WTC11 (cell line): ENCODE data around the gene SUGP2. TPM values are rescaled to one million over a fixed set of nuclear protein-coding genes. Genes with fewer than 3 reads are reported as not detected.

Experiments used
- ATAC-seq: fragments of 200-7000 bp; cut with Tn5 transposase; 2 replicates; pipeline ENCODE4 v1.10.0; 2021; ENCODE audit warnings: mild to moderate bottlenecking, moderate library complexity
- CTCF ChIA-PET: fragments of 300-600 bp; sonication (Branson Sonifier 250); formaldehyde crosslinking; loops from one replicate; lab custom pipeline; 2021; ENCODE audit warnings: antibody characterized with exemption; lab: Charles Lee
- POLR2A ChIA-PET: fragments of 350-600 bp; sonication (Branson Sonifier 250); formaldehyde crosslinking; loops from one replicate; lab custom pipeline; 2021; ENCODE audit warnings: antibody characterized with exemption; lab: Charles Lee
- DNase-seq: peaks from one replicate; pipeline ENCODE4 v3.0.0; 2021; ENCODE audit warnings: low spot score
- H3K27ac Mint-ChIP-seq: 2 replicates; pipeline ENCODE4 v1.8.0; 2021; ENCODE audit warnings: mixed read lengths
- H3K27me3 Mint-ChIP-seq: 2 replicates; pipeline ENCODE4 v1.8.0; 2021; ENCODE audit warnings: low read depth, mild to moderate bottlenecking, moderate library complexity, mixed read lengths
- H3K36me3 Mint-ChIP-seq: 2 replicates; pipeline ENCODE4 v1.8.0; 2021; ENCODE audit warnings: mixed read lengths
- H3K4me1 Mint-ChIP-seq: 2 replicates; pipeline ENCODE4 v1.8.0; 2022; ENCODE audit warnings: mixed read lengths
- H3K4me3 Mint-ChIP-seq: 2 replicates; pipeline ENCODE4 v1.8.0; 2021; ENCODE audit warnings: mild to moderate bottlenecking, moderate library complexity, mixed read lengths
- H3K9me3 Mint-ChIP-seq: 2 replicates; pipeline ENCODE4 v1.8.0; 2021; ENCODE audit warnings: mixed read lengths
- CBFB ChIP-seq: sonication (generic); formaldehyde crosslinking; IDR thresholded peaks from 2 replicates; pipeline ENCODE4 v1.8.1; 2022; ENCODE audit warnings: mild to moderate bottlenecking, low read depth, missing genetic modification reagents
- ELF4 ChIP-seq: sonication (generic); formaldehyde crosslinking; IDR thresholded peaks from 2 replicates; pipeline ENCODE4 v1.8.1; 2022; ENCODE audit warnings: low read depth, mild to moderate bottlenecking, moderate library complexity, missing genetic modification reagents
- KAT7 ChIP-seq: sonication (generic); formaldehyde crosslinking; IDR thresholded peaks from 2 replicates; pipeline ENCODE4 v1.8.1; 2023; ENCODE audit warnings: missing genetic modification reagents, mild to moderate bottlenecking, borderline replicate concordance
- MYBL2 ChIP-seq: sonication (generic); formaldehyde crosslinking; IDR thresholded peaks from 2 replicates; pipeline ENCODE4 v1.8.1; 2023; ENCODE audit warnings: mild to moderate bottlenecking, moderate library complexity, missing genetic modification reagents
- NR1H2 ChIP-seq: sonication (generic); formaldehyde crosslinking; IDR thresholded peaks from 2 replicates; pipeline ENCODE4 v1.9.0; 2021; ENCODE audit warnings: mild to moderate bottlenecking, moderate library complexity, missing genetic modification reagents
- PRRX2 ChIP-seq: fragments of 250-450 bp; sonication (Bioruptor Pico); IDR thresholded peaks from 2 replicates; pipeline ENCODE4 v1.8.0; 2021; ENCODE audit warnings: mild to moderate bottlenecking
- SOX15 ChIP-seq: fragments of 250-450 bp; sonication (Bioruptor Pico); IDR thresholded peaks from 2 replicates; pipeline ENCODE4 v1.9.0; 2021; ENCODE audit warnings: mild to moderate bottlenecking
- ZBTB43 ChIP-seq: sonication (generic); formaldehyde crosslinking; IDR thresholded peaks from 2 replicates; pipeline ENCODE4 v1.8.1; 2023; ENCODE audit warnings: mild to moderate bottlenecking, missing genetic modification reagents
- ZNF138 ChIP-seq: sonication (generic); formaldehyde crosslinking; conservative IDR thresholded peaks from 2 replicates; pipeline ENCODE4 v1.8.1; 2022; ENCODE audit warnings: mild to moderate bottlenecking, moderate library complexity, missing genetic modification reagents
- ZNF263 ChIP-seq: sonication (generic); formaldehyde crosslinking; IDR thresholded peaks from 2 replicates; pipeline ENCODE4 v1.8.1; 2022; ENCODE audit warnings: low read depth, mild to moderate bottlenecking, moderate library complexity, missing genetic modification reagents
- ZNF671 ChIP-seq: fragments of 250-450 bp; sonication (Bioruptor Pico); IDR thresholded peaks from 2 replicates; pipeline ENCODE4 v1.8.0; 2021; ENCODE audit warnings: mild to moderate bottlenecking
- total RNA-seq: library from RNA; stranded (reverse); gene quantifications from 3 replicates; pipeline ENCODE4 v1.2.3, GENCODE V29; 2021
- TF ChIP-seq, protein P1 (sequence below): sonication (generic); formaldehyde crosslinking; IDR thresholded peaks from 2 replicates; pipeline ENCODE4 v1.8.0; 2023; ENCODE audit warnings: missing genetic modification reagents, mild to moderate bottlenecking, borderline replicate concordance
- TF ChIP-seq, protein P2 (sequence below): sonication (generic); formaldehyde crosslinking; conservative IDR thresholded peaks from 2 replicates; pipeline ENCODE4 v1.8.1; 2022; ENCODE audit warnings: mild to moderate bottlenecking, missing genetic modification reagents
- TF ChIP-seq, protein P3 (sequence below): sonication (generic); formaldehyde crosslinking; IDR thresholded peaks from 2 replicates; pipeline ENCODE4 v1.8.1; 2022; ENCODE audit warnings: mild to moderate bottlenecking, missing genetic modification reagents, moderate library complexity, borderline replicate concordance

SUGP2 gene
- total RNA-seq, 1 experiment from 2014 or later, result 160 TPM

DNA sequence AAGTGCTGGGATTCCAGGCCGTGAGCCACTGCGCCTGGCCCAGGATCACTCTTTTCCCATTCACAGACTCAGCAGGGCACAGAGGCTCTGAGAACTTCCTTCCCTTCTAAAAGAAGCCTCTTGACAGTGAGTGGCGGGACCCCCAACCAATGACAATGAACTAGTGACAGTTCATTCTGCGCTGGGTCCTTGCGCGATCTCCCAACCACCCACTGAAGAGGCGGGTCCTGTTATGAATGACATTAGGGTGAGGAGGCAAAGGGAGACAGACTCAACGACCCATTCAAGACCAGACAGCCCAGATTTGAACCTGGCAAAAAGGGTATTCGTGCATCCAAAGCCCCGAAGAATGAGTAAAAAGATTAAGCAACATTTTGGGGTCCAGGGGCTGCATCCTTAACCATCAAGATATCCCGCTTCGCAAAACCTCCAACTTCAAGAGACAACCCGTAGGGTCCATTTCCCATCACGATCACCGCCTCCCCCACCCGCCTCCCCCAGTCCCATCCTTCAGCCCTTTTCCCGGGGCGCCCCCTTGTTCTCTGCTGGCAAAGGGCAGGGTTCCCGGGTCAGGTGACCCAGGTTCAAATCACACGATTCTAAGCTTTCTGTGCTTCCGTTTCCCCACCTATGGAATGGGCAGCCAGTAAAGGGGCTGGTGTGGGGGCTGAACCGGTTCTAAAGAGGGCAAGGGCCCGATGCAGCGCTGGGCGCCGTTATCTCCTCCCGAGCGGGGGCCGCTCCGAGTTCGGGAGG is 719 bp downstream of the SUGP2 start (continued):
- TF ChIP-seq, protein P1, sequence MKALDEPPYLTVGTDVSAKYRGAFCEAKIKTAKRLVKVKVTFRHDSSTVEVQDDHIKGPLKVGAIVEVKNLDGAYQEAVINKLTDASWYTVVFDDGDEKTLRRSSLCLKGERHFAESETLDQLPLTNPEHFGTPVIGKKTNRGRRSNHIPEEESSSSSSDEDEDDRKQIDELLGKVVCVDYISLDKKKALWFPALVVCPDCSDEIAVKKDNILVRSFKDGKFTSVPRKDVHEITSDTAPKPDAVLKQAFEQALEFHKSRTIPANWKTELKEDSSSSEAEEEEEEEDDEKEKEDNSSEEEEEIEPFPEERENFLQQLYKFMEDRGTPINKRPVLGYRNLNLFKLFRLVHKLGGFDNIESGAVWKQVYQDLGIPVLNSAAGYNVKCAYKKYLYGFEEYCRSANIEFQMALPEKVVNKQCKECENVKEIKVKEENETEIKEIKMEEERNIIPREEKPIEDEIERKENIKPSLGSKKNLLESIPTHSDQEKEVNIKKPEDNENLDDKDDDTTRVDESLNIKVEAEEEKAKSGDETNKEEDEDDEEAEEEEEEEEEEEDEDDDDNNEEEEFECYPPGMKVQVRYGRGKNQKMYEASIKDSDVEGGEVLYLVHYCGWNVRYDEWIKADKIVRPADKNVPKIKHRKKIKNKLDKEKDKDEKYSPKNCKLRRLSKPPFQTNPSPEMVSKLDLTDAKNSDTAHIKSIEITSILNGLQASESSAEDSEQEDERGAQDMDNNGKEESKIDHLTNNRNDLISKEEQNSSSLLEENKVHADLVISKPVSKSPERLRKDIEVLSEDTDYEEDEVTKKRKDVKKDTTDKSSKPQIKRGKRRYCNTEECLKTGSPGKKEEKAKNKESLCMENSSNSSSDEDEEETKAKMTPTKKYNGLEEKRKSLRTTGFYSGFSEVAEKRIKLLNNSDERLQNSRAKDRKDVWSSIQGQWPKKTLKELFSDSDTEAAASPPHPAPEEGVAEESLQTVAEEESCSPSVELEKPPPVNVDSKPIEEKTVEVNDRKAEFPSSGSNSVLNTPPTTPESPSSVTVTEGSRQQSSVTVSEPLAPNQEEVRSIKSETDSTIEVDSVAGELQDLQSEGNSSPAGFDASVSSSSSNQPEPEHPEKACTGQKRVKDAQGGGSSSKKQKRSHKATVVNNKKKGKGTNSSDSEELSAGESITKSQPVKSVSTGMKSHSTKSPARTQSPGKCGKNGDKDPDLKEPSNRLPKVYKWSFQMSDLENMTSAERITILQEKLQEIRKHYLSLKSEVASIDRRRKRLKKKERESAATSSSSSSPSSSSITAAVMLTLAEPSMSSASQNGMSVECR (CRISPR knock-in tag), result peak; percentile 38; the same call in 1 of the 2 replicates

- CTCF ChIA-PET, result no interaction called here
- POLR2A ChIA-PET, result interaction anchor here (0.7 kb wide), 1 partner anchor 136 kb away, joined by 3 read pairs; the partner anchor contains the start of gene CERS1
- H3K4me3 Mint-ChIP-seq, result peak overlapping the region; percentile 96
- peaks cover 15% of the 10 kb centered on the region for H3K4me1 Mint-ChIP-seq
- H3K9me3 Mint-ChIP-seq, result peaks cover 5% of the 10 kb centered on the region
- ATAC-seq (no peak), DNase-seq (no peak)
- H3K27me3 Mint-ChIP-seq, result no peaks in the 10 kb centered on the region
- TF ChIP-seq KAT7 (CRISPR knock-in tag) (no peak), ELF4 (CRISPR knock-in tag) (no peak), ZNF263 (CRISPR knock-in tag) (no peak)
- TF ChIP-seq, protein P2, sequence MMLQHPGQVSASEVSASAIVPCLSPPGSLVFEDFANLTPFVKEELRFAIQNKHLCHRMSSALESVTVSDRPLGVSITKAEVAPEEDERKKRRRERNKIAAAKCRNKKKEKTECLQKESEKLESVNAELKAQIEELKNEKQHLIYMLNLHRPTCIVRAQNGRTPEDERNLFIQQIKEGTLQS, result no peak
- TF ChIP-seq, protein P3, sequence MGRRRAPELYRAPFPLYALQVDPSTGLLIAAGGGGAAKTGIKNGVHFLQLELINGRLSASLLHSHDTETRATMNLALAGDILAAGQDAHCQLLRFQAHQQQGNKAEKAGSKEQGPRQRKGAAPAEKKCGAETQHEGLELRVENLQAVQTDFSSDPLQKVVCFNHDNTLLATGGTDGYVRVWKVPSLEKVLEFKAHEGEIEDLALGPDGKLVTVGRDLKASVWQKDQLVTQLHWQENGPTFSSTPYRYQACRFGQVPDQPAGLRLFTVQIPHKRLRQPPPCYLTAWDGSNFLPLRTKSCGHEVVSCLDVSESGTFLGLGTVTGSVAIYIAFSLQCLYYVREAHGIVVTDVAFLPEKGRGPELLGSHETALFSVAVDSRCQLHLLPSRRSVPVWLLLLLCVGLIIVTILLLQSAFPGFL, result no peak
- peak overlapping the region; percentile 97 for H3K27ac Mint-ChIP-seq
- peaks cover 47% of the 10 kb centered on the region for H3K36me3 Mint-ChIP-seq
These were observed 1.4 kb downstream of the SUGP2 start for GRCh38 chr19:19031891-19032290.

GRCh38 chr19:19028526-19028925 is 4.8 kb downstream of the SUGP2 start:
- H3K36me3 Mint-ChIP-seq, result peaks cover 68% of the 10 kb centered on the region
- no peaks in the 10 kb centered on the region for H3K9me3 Mint-ChIP-seq
- H3K4me3 Mint-ChIP-seq, result no peak overlapping the region
- TF ChIP-seq PRRX2 (CRISPR knock-in tag) (no peak), NR1H2 (CRISPR knock-in tag) (no peak), SOX15 (CRISPR knock-in tag) (no peak)
- CTCF ChIA-PET, result no interaction called here
- no peak overlapping the region for H3K27ac Mint-ChIP-seq
- peaks cover 9% of the 10 kb centered on the region for H3K4me1 Mint-ChIP-seq
- DNase-seq (no peak), ATAC-seq (no peak)
- POLR2A ChIA-PET, result no interaction called here
- no peaks in the 10 kb centered on the region for H3K27me3 Mint-ChIP-seq

DNA sequence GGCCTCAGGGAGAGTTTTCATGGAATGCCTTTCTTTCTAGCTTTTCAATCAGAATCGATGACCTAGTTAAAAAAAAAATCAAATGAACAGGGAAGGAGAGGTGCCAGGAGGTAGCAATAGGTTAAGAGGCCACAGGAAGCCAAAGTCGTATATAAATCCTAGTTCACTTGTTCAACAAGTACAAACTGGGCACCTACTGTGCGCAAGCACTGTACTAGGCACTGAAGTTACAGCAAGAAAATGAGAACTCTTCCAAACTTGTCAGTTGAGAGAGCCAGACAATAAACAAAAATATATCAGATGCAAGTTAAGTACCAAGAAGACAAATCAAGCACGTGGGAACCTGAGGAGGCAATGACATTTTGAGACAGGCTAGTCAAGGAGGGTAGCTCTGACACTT is 6.1 kb downstream of the SUGP2 start:
- no peak overlapping the region for H3K4me3 Mint-ChIP-seq
- no peak overlapping the region for H3K27ac Mint-ChIP-seq
- H3K9me3 Mint-ChIP-seq, result no peaks in the 10 kb centered on the region
- CTCF ChIA-PET, result interaction anchor here (0.6 kb wide), 1 partner anchor 39 kb away, joined by 5 read pairs; no protein-coding TSS in a partner anchor
- no peak for DNase-seq
- H3K36me3 Mint-ChIP-seq, result peaks cover 80% of the 10 kb centered on the region
- no peaks in the 10 kb centered on the region for H3K27me3 Mint-ChIP-seq
- TF ChIP-seq CBFB (CRISPR knock-in tag), result no peak
- no peak for TF ChIP-seq MYBL2 (CRISPR knock-in tag)
- TF ChIP-seq, protein P1 (CRISPR knock-in tag), result no peak
- TF ChIP-seq ZNF138 (CRISPR knock-in tag), result no peak
- TF ChIP-seq ZBTB43 (CRISPR knock-in tag), result no peak
- TF ChIP-seq ZNF671 (CRISPR knock-in tag), result no peak
- POLR2A ChIA-PET, result interaction anchor here (0.6 kb wide), 1 partner anchor 1336 kb away, joined by 3 read pairs; no protein-coding TSS in a partner anchor
- ATAC-seq, result no peak
- peaks cover 5% of the 10 kb centered on the region for H3K4me1 Mint-ChIP-seq
